ENCODE results near the gene GALP. TPM values are rescaled to one million over a fixed set of nuclear protein-coding genes. Genes with fewer than 3 reads are reported as not detected.

Gene GALP
- total and polyA plus RNA-seq, 2 donors (not counting 1 experiment from before 2014, with no cell fraction given), result not detected

DNA sequence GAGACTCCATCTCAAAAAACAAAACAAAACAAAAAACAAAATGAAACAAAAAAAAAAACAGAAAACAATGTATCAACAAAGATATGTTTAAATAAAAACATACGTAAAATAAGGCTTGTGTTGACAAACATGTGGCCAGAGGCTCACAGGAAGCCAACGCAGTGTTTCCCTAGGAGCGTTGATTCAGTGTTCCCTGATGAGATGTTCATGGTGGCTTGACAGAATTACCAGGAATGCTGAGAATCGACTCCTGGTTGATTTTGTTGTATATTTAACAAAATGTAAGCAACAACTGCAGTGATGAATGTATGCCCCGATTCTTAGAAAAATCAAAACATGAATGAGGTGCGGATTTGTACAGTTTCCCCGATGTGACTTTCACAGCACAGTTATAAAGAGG, 45.8 kb upstream of the GALP start:
- 95% methylated on average over 6 of the region's 7 CpGs for whole genome bisulfite sequencing (ENCODE audit: insufficient coverage)
- Mint-ChIP-seq H3K27ac (no peak overlapping the region), H3K4me1 (peaks cover 11% of the 10 kb centered on the region), H3K9me3 (ENCODE audit: insufficient read depth) (no peaks in the 10 kb centered on the region), H3K4me3 (no peak overlapping the region), H3K27me3 (no peaks in the 10 kb centered on the region)
- Histone ChIP-seq H3K4me1 (ENCODE audit: control insufficient read depth in 2 of 2, insufficient read depth in 2 of 2, low read length in 2 of 2) (peaks cover 10 to 16% of the 10 kb centered on the region in 2 donors), H3K27ac (ENCODE audit: low read length in 2 of 2) (no peak overlapping the region), H3K9ac (ENCODE audit: low read length) (no peak overlapping the region), H3K36me3 (replicated peaks in 1 of 2; ENCODE audit: control extremely low read depth in 1 of 2, control insufficient read depth in 1 of 2, extremely low read depth in 1 of 2, insufficient read depth in 2 of 2, low read length in 1 of 2) (no peaks in the 10 kb centered on the region), H3K4me3 (ENCODE audit: control extremely low read depth in 1 of 5, extremely low read depth in 1 of 5, insufficient read depth in 1 of 5, low read depth in 2 of 5, low read length in 4 of 5) (no peak overlapping the region), H2AFZ (ENCODE audit: insufficient read depth, low read depth, low read length, poor library complexity, severe bottlenecking) (no peak overlapping the region), H3K4me2 (replicated peaks; ENCODE audit: low read depth, low read length, poor library complexity, severe bottlenecking) (no peak overlapping the region), H4K20me1 (ENCODE audit: control insufficient read depth, insufficient read depth, low read length, poor library complexity, severe bottlenecking) (no peaks in the 10 kb centered on the region), H3K79me2 (ENCODE audit: control insufficient read depth, insufficient read depth, low read length) (no peaks in the 10 kb centered on the region), H3K9me3 (ENCODE audit: control extremely low read depth in 1 of 3, control insufficient read depth in 2 of 3, insufficient read depth in 1 of 3, low read length in 2 of 3) (no peaks in the 10 kb centered on the region), H3K27me3 (replicated peaks in 1 of 4; ENCODE audit: control extremely low read depth in 1 of 4, control insufficient read depth in 3 of 4, insufficient read depth in 4 of 4, low read length in 3 of 4) (no peaks in the 10 kb centered on the region)
- ATAC-seq (ENCODE audit: low read depth) (no peak), DNase-seq (no peak)
- CTCF ChIA-PET, result no interaction called here
- intact Hi-C loops (cut with micrococcal nuclease), result no loop called here
- TF ChIP-seq, protein P1, sequence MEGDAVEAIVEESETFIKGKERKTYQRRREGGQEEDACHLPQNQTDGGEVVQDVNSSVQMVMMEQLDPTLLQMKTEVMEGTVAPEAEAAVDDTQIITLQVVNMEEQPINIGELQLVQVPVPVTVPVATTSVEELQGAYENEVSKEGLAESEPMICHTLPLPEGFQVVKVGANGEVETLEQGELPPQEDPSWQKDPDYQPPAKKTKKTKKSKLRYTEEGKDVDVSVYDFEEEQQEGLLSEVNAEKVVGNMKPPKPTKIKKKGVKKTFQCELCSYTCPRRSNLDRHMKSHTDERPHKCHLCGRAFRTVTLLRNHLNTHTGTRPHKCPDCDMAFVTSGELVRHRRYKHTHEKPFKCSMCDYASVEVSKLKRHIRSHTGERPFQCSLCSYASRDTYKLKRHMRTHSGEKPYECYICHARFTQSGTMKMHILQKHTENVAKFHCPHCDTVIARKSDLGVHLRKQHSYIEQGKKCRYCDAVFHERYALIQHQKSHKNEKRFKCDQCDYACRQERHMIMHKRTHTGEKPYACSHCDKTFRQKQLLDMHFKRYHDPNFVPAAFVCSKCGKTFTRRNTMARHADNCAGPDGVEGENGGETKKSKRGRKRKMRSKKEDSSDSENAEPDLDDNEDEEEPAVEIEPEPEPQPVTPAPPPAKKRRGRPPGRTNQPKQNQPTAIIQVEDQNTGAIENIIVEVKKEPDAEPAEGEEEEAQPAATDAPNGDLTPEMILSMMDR (IDR thresholded peaks at IDR 0.05), result no peak
- TF ChIP-seq EZH2 (IDR thresholded peaks at IDR 0.05; ENCODE audit: borderline replicate concordance, insufficient read depth, low read depth, low read length, poor library complexity, severe bottlenecking), result no peak
- POLR2A ChIA-PET, result no interaction called here

DNA sequence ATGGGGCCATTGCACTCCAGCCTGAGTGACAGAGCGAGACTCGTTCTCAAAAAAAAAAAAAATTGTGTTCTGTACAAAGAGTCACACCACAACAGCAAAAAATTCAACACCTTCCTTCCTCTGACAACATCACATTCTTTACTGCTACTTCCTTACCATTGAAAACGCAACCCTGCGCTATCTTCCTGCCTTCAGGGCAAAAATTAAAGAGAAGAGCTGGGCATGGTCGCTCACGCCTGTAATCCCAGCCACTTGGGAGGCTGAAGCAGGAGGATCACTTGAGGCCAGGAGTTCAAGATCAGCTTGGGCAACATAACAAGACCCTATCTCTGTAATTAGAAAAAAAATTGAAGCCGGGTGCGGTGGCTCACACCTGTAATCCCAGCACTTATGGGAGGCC, 44.2 kb upstream of the GALP start:
- H3K9me3 Mint-ChIP-seq (ENCODE audit: insufficient read depth), result no peaks in the 10 kb centered on the region
- H3K4me1 Mint-ChIP-seq, result peaks cover 11% of the 10 kb centered on the region
- Histone ChIP-seq H3K36me3 (replicated peaks in 1 of 2; ENCODE audit: control extremely low read depth in 1 of 2, control insufficient read depth in 1 of 2, extremely low read depth in 1 of 2, insufficient read depth in 2 of 2, low read length in 1 of 2) (no peaks in the 10 kb centered on the region), H3K79me2 (ENCODE audit: control insufficient read depth, insufficient read depth, low read length) (no peaks in the 10 kb centered on the region), H3K9me3 (ENCODE audit: control extremely low read depth in 1 of 3, control insufficient read depth in 2 of 3, insufficient read depth in 1 of 3, low read length in 2 of 3) (no peaks in the 10 kb centered on the region), H3K27ac (ENCODE audit: low read length in 2 of 2) (no peak overlapping the region), H3K4me3 (ENCODE audit: control extremely low read depth in 1 of 5, extremely low read depth in 1 of 5, insufficient read depth in 1 of 5, low read depth in 2 of 5, low read length in 4 of 5) (no peak overlapping the region), H2AFZ (ENCODE audit: insufficient read depth, low read depth, low read length, poor library complexity, severe bottlenecking) (no peak overlapping the region), H3K4me1 (ENCODE audit: control insufficient read depth in 2 of 2, insufficient read depth in 2 of 2, low read length in 2 of 2) (peaks cover 10 to 16% of the 10 kb centered on the region in 2 donors), H3K27me3 (replicated peaks in 1 of 4; ENCODE audit: control extremely low read depth in 1 of 4, control insufficient read depth in 3 of 4, insufficient read depth in 4 of 4, low read length in 3 of 4) (no peaks in the 10 kb centered on the region), H4K20me1 (ENCODE audit: control insufficient read depth, insufficient read depth, low read length, poor library complexity, severe bottlenecking) (no peaks in the 10 kb centered on the region), H3K4me2 (replicated peaks; ENCODE audit: low read depth, low read length, poor library complexity, severe bottlenecking) (no peak overlapping the region), H3K9ac (ENCODE audit: low read length) (no peak overlapping the region)
- no peak overlapping the region for H3K27ac Mint-ChIP-seq
- no peak overlapping the region for H3K4me3 Mint-ChIP-seq
- POLR2A ChIA-PET, result interaction anchor here (1.5 kb wide), 1 partner anchor 10 kb away, joined by 6 read pairs; no protein-coding TSS in a partner anchor
- TF ChIP-seq EZH2 (IDR thresholded peaks at IDR 0.05; ENCODE audit: borderline replicate concordance, insufficient read depth, low read depth, low read length, poor library complexity, severe bottlenecking), result no peak
- TF ChIP-seq, protein P1 (IDR thresholded peaks at IDR 0.05), result no peak
- intact Hi-C loops (cut with micrococcal nuclease), result no loop called here
- WGBS (ENCODE audit: insufficient coverage), result 100% methylated on average over 4 of the region's 8 CpGs
- DNase-seq (no peak), ATAC-seq (ENCODE audit: low read depth) (no peak)
- CTCF ChIA-PET, result no interaction called here
- H3K27me3 Mint-ChIP-seq, result no peaks in the 10 kb centered on the region
